Measurements from ENCODE around the gene ZNF25.

ZNF25 gene

DNA sequence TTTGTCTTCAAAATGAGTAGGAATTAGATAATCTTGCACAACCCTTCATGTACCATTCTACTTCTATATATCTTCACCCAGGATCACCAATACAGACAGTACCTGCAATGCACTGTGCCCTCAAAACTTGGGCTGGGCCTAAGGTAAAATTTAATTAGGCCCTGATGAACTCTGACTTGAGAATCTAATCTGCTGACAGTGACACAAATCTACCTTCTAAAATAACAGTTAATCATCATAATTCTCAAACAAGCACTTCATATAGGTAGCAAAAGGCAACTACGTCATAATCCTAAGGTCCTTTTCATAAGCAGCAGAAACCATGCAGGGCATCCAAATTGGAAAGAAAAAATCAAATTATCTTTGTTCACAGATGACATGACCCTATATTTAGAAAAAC, 4.1 kb downstream of the ZNF25 start:
- H3K36me3 ChIP-seq (ENCODE audit: insufficient read depth, insufficient read length, low read length) = no peaks in the 10 kb centered on the region
- no peaks in the 10 kb centered on the region for H3K4me1 ChIP-seq (ENCODE audit: insufficient read depth, insufficient read length)
- TF ChIP-seq YY1 (IDR thresholded peaks at IDR 0.05; ENCODE audit: insufficient read depth, insufficient read length) = no peak
- TF ChIP-seq SUZ12 (IDR thresholded peaks at IDR 0.05; ENCODE audit: extremely low read depth, insufficient read depth, insufficient read length) = no peak
- TF ChIP-seq ZNF274 (IDR thresholded peaks at IDR 0.05; ENCODE audit: low read depth, low read length) = no peak
- no peaks in the 10 kb centered on the region for H3K27me3 ChIP-seq (ENCODE audit: insufficient read depth, insufficient read length)
- no peak overlapping the region for H3K9ac ChIP-seq (ENCODE audit: insufficient read length, low read depth)
- H3K9me3 ChIP-seq (ENCODE audit: insufficient read depth, low read length) = no peaks in the 10 kb centered on the region
- DNase-seq (ENCODE audit: low read depth, low spot score) = no peak
- no peak overlapping the region for H3K4me3 ChIP-seq (ENCODE audit: insufficient read length, low read depth)

DNA sequence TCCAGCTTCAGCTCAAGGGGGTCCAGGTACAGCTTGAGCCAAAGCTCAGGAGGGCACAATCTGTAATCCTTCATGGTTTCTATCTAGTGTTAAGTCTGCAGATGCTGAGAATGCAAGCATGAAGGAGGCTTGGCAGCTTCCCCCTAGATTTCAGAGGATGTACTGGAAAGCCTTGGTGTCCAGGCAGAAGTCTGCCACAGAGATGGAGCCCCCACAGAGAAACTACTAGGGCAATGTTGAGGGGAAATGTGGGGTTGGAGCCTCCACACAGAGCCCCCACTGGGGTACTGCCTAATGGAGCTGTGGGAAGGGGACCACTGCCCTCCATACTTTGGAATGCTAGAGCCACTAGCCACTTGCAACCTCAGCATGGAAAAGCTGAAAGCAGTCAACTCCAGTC, 11.4 kb downstream of the ZNF25 start:
- Histone ChIP-seq H3K36me3 (ENCODE audit: insufficient read depth, insufficient read length, low read length) (no peaks in the 10 kb centered on the region), H3K9me3 (ENCODE audit: insufficient read depth, low read length) (peaks cover 28% of the 10 kb centered on the region), H3K9ac (ENCODE audit: insufficient read length, low read depth) (no peak overlapping the region), H3K4me3 (ENCODE audit: insufficient read length, low read depth) (no peak overlapping the region), H3K4me1 (ENCODE audit: insufficient read depth, insufficient read length) (no peaks in the 10 kb centered on the region), H3K27me3 (ENCODE audit: insufficient read depth, insufficient read length) (no peaks in the 10 kb centered on the region)
- no peak for DNase-seq (ENCODE audit: low read depth, low spot score)
- no peak for TF ChIP-seq YY1 (IDR thresholded peaks at IDR 0.05; ENCODE audit: insufficient read depth, insufficient read length)
- no peak for TF ChIP-seq SUZ12 (IDR thresholded peaks at IDR 0.05; ENCODE audit: extremely low read depth, insufficient read depth, insufficient read length)
- TF ChIP-seq ZNF274 (IDR thresholded peaks at IDR 0.05; ENCODE audit: low read depth, low read length) = no peak

DNA sequence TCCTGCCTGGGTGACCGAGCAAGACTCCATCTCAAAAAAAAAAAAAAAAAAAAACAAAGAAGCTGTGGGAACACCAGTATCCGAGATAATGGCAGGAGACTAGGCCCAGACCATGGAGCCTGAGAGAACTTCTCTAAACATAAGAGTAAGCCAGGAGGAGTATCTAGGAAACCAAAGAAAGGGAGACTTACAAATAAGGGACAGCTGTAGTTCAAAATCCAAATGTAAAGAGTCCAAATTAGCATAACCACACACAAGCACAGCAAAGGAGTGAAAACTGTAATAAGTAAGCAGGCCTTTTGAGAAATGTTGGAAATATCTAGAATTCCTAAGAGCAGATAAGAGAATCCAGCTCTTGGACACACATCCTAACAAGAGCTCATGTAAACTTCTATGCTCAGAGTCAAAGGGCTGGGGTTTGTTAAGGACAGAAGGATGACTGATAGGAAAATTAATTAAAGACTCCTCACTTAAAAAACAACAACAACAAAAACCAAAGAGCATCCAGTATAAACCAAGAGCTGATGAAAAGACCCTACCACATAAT, 15.8 kb downstream of the ZNF25 start:
- DNase-seq (ENCODE audit: low read depth, low spot score) = no peak
- Histone ChIP-seq H3K4me3 (ENCODE audit: insufficient read length, low read depth) (no peak overlapping the region), H3K4me1 (ENCODE audit: insufficient read depth, insufficient read length) (no peaks in the 10 kb centered on the region), H3K9me3 (ENCODE audit: insufficient read depth, low read length) (peaks cover 18% of the 10 kb centered on the region), H3K36me3 (ENCODE audit: insufficient read depth, insufficient read length, low read length) (no peaks in the 10 kb centered on the region), H3K27me3 (ENCODE audit: insufficient read depth, insufficient read length) (no peaks in the 10 kb centered on the region), H3K9ac (ENCODE audit: insufficient read length, low read depth) (no peak overlapping the region)
- TF ChIP-seq ZNF274 (IDR thresholded peaks at IDR 0.05; ENCODE audit: low read depth, low read length) = no peak
- no peak for TF ChIP-seq SUZ12 (IDR thresholded peaks at IDR 0.05; ENCODE audit: extremely low read depth, insufficient read depth, insufficient read length)
- TF ChIP-seq YY1 (IDR thresholded peaks at IDR 0.05; ENCODE audit: insufficient read depth, insufficient read length) = no peak

DNA sequence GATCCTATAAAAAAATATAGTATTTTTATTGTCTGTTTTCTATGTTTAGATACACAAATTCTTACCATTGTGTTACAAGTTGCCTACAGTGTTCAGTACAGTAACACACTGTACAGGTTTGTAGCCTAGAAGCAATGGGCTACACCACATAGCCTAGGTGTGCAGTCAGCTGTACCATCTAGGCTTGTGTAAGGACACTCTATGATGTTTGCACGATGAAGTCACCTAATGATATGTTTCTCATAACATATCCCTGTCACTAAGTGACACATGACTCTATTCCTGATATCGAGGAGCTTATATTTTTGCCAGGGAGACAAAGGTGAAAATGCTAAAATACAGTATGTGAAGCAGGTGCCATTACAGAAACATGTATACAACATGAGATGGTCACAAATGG, 18.6 kb downstream of the ZNF25 start:
- TF ChIP-seq SUZ12 (IDR thresholded peaks at IDR 0.05; ENCODE audit: extremely low read depth, insufficient read depth, insufficient read length) = no peak
- no peak for TF ChIP-seq ZNF274 (IDR thresholded peaks at IDR 0.05; ENCODE audit: low read depth, low read length)
- TF ChIP-seq YY1 (IDR thresholded peaks at IDR 0.05; ENCODE audit: insufficient read depth, insufficient read length) = no peak
- no peak for DNase-seq (ENCODE audit: low read depth, low spot score)
- H3K9ac ChIP-seq (ENCODE audit: insufficient read length, low read depth) = no peak overlapping the region
- H3K4me1 ChIP-seq (ENCODE audit: insufficient read depth, insufficient read length) = no peaks in the 10 kb centered on the region
- peaks cover 4% of the 10 kb centered on the region for H3K36me3 ChIP-seq (ENCODE audit: insufficient read depth, insufficient read length, low read length)
- no peak overlapping the region for H3K4me3 ChIP-seq (ENCODE audit: insufficient read length, low read depth)
- H3K9me3 ChIP-seq (ENCODE audit: insufficient read depth, low read length) = peaks cover 17% of the 10 kb centered on the region
- no peaks in the 10 kb centered on the region for H3K27me3 ChIP-seq (ENCODE audit: insufficient read depth, insufficient read length)

DNA sequence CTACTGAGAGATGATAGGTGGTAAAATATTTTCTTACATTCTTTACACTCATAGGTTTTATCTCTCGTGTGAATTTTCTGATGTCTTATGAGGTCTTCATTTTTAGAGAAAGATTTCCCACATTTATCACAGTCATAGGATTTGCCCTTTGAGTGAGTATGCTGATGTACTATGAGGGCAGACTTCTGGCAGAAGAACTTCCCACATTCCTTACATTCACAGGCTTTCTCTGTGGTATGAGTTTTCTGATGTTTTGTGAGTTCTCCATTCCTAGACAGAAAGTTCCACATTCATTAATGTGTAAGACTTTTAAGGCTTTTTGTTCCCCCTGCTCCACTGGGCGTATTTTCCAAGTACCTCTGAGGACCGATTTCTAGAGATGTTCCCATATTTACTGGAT, 23.5 kb downstream of the ZNF25 start:
- no peak overlapping the region for H3K4me3 ChIP-seq (ENCODE audit: insufficient read length, low read depth)
- no peak for TF ChIP-seq ZNF274 (IDR thresholded peaks at IDR 0.05; ENCODE audit: low read depth, low read length)
- TF ChIP-seq YY1 (IDR thresholded peaks at IDR 0.05; ENCODE audit: insufficient read depth, insufficient read length) = no peak
- no peak for TF ChIP-seq SUZ12 (IDR thresholded peaks at IDR 0.05; ENCODE audit: extremely low read depth, insufficient read depth, insufficient read length)
- peaks cover 4% of the 10 kb centered on the region for H3K36me3 ChIP-seq (ENCODE audit: insufficient read depth, insufficient read length, low read length)
- H3K9ac ChIP-seq (ENCODE audit: insufficient read length, low read depth) = no peak overlapping the region
- H3K9me3 ChIP-seq (ENCODE audit: insufficient read depth, low read length) = peaks cover 39% of the 10 kb centered on the region
- no peaks in the 10 kb centered on the region for H3K27me3 ChIP-seq (ENCODE audit: insufficient read depth, insufficient read length)
- no peak for DNase-seq (ENCODE audit: low read depth, low spot score)
- H3K4me1 ChIP-seq (ENCODE audit: insufficient read depth, insufficient read length) = no peaks in the 10 kb centered on the region

DNA sequence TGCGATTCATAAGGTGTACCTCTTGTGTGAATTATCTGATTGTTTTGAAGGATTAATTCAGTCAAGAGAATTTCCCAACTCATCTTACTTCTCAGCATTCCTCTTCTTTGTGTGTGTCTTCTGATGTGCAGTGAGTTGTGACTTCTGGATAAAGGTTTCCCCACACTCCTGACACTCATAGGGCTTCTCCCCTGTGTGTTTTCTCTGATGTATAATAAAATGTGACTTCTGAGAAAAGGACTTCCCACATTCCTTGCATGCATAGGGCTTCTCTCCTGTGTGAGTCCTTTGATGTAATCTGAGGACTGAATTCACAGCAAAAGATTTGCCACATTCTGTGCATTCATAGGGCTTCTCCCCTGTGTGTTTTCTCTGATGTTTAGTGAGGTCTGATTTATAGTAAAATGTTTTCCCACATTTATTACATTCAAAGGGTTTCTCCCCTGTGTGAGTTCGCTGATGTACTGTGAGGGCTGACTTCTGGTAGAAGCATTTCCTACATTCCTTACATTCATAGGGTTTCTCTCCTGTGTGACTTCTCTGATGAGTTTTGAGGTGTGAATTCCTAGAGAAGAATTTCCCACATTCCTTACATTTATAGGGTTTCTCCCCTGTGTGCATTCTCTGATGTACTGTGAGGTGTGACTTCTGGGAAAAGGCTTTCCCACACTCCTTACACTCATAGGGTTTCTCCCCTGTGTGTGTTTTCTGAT, 24.2 kb downstream of the ZNF25 start:
- no peak overlapping the region for H3K4me3 ChIP-seq (ENCODE audit: insufficient read length, low read depth)
- peaks cover 39% of the 10 kb centered on the region for H3K9me3 ChIP-seq (ENCODE audit: insufficient read depth, low read length)
- no peaks in the 10 kb centered on the region for H3K4me1 ChIP-seq (ENCODE audit: insufficient read depth, insufficient read length)
- peaks cover 4% of the 10 kb centered on the region for H3K36me3 ChIP-seq (ENCODE audit: insufficient read depth, insufficient read length, low read length)
- TF ChIP-seq ZNF274 (IDR thresholded peaks at IDR 0.05; ENCODE audit: low read depth, low read length) = no peak
- TF ChIP-seq YY1 (IDR thresholded peaks at IDR 0.05; ENCODE audit: insufficient read depth, insufficient read length) = no peak
- no peak for TF ChIP-seq SUZ12 (IDR thresholded peaks at IDR 0.05; ENCODE audit: extremely low read depth, insufficient read depth, insufficient read length)
- DNase-seq (ENCODE audit: low read depth, low spot score) = peak; percentile 6
- no peaks in the 10 kb centered on the region for H3K27me3 ChIP-seq (ENCODE audit: insufficient read depth, insufficient read length)
- H3K9ac ChIP-seq (ENCODE audit: insufficient read length, low read depth) = no peak overlapping the region

DNA sequence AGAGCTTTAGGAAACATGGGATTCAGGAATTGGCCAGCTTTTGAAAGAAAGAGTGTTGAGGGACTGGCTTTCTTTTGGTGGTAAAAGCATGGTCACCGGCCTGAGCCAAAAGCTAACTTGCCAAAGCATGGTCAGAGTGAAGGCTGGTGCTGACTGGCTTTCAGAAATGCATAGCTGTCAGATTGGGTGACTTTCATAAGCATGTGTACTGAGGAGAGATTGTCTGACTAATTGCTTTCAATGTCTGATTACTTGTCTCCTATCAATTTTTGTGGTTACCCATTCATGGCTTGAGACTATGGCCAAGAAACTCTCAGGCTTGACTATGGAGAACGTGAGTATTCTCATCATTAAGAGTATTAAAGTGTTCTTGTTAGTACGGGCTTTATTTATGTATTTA, 28.2 kb downstream of the ZNF25 start:
- TF ChIP-seq ZNF274 (IDR thresholded peaks at IDR 0.05; ENCODE audit: low read depth, low read length) (no peak), YY1 (IDR thresholded peaks at IDR 0.05; ENCODE audit: insufficient read depth, insufficient read length) (no peak), SUZ12 (IDR thresholded peaks at IDR 0.05; ENCODE audit: extremely low read depth, insufficient read depth, insufficient read length) (no peak)
- no peak overlapping the region for H3K9ac ChIP-seq (ENCODE audit: insufficient read length, low read depth)
- H3K4me1 ChIP-seq (ENCODE audit: insufficient read depth, insufficient read length) = no peaks in the 10 kb centered on the region
- H3K4me3 ChIP-seq (ENCODE audit: insufficient read length, low read depth) = no peak overlapping the region
- no peaks in the 10 kb centered on the region for H3K27me3 ChIP-seq (ENCODE audit: insufficient read depth, insufficient read length)
- H3K9me3 ChIP-seq (ENCODE audit: insufficient read depth, low read length) = peaks cover 26% of the 10 kb centered on the region
- no peak for DNase-seq (ENCODE audit: low read depth, low spot score)
- no peaks in the 10 kb centered on the region for H3K36me3 ChIP-seq (ENCODE audit: insufficient read depth, insufficient read length, low read length)

Measured in NT2/D1 (cell line).